Measurements from ENCODE around the gene CD163L1.
A peak's percentile ranks its signal among the peaks of the same experiment; 100 is the strongest.

The CD163L1 gene

GRCh38 chr12:7375145-7375543 is 68.8 kb downstream of the CD163L1 start:
- H3K27ac ChIP-seq (ENCODE audit: low read length) = no peak overlapping the region
- H3K4me3 ChIP-seq (ENCODE audit: low read depth in 1 of 2, low read length in 2 of 2) = no peak overlapping the region
- H3K27me3 ChIP-seq (ENCODE audit: insufficient read depth, low read length, poor library complexity) = peaks cover 10% of the 10 kb centered on the region
- no peaks in the 10 kb centered on the region for H3K79me2 ChIP-seq (ENCODE audit: insufficient read depth, low read length)
- H3K9me3 ChIP-seq (ENCODE audit: insufficient read depth, low read length, severe bottlenecking) = no peaks in the 10 kb centered on the region
- no peaks in the 10 kb centered on the region for H3K4me1 ChIP-seq (ENCODE audit: insufficient read depth, low read length)
- no peaks in the 10 kb centered on the region for H3K36me3 ChIP-seq (ENCODE audit: insufficient read depth, low read length)
- H4K20me1 ChIP-seq (ENCODE audit: insufficient read depth, low read length) = no peaks in the 10 kb centered on the region
- no peak overlapping the region for H3K9ac ChIP-seq (ENCODE audit: low read depth, low read length)
- ATAC-seq (ENCODE audit: insufficient read depth, low read depth) (no peak), DNase-seq (no peak)
- no peak overlapping the region for H2AFZ ChIP-seq (ENCODE audit: low read depth, low read length)
- H3K4me2 ChIP-seq (ENCODE audit: insufficient read depth, low read length) = no peak overlapping the region
- TF ChIP-seq EZH2 (IDR thresholded peaks at IDR 0.05; ENCODE audit: borderline replicate concordance, low read depth, low read length, severe bottlenecking) (no peak), CTCF (IDR thresholded peaks at IDR 0.05; ENCODE audit: borderline replicate concordance, extremely low read depth, low read length, poor library complexity, severe bottlenecking) (no peak)

GRCh38 chr12:7374423-7375144 is 69.4 kb downstream of the CD163L1 start:
- ATAC-seq (ENCODE audit: insufficient read depth, low read depth) (no peak), DNase-seq (peak; percentile 10)
- no peaks in the 10 kb centered on the region for H3K9me3 ChIP-seq (ENCODE audit: insufficient read depth, low read length, severe bottlenecking)
- H3K4me2 ChIP-seq (ENCODE audit: insufficient read depth, low read length) = no peak overlapping the region
- H3K27ac ChIP-seq (ENCODE audit: low read length) = no peak overlapping the region
- no peak overlapping the region for H3K9ac ChIP-seq (ENCODE audit: low read depth, low read length)
- no peak overlapping the region for H2AFZ ChIP-seq (ENCODE audit: low read depth, low read length)
- H3K4me1 ChIP-seq (ENCODE audit: insufficient read depth, low read length) = no peaks in the 10 kb centered on the region
- TF ChIP-seq CTCF (IDR thresholded peaks at IDR 0.05; ENCODE audit: borderline replicate concordance, extremely low read depth, low read length, poor library complexity, severe bottlenecking) = peak; percentile 58
- TF ChIP-seq EZH2 (IDR thresholded peaks at IDR 0.05; ENCODE audit: borderline replicate concordance, low read depth, low read length, severe bottlenecking) = no peak
- H3K4me3 ChIP-seq (ENCODE audit: low read depth in 1 of 2, low read length in 2 of 2) = no peak overlapping the region
- no peaks in the 10 kb centered on the region for H4K20me1 ChIP-seq (ENCODE audit: insufficient read depth, low read length)
- no peaks in the 10 kb centered on the region for H3K36me3 ChIP-seq (ENCODE audit: insufficient read depth, low read length)
- H3K79me2 ChIP-seq (ENCODE audit: insufficient read depth, low read length) = no peaks in the 10 kb centered on the region
- H3K27me3 ChIP-seq (ENCODE audit: insufficient read depth, low read length, poor library complexity) = peaks cover 11% of the 10 kb centered on the region

GRCh38 chr12:7373226-7373625 is 70.7 kb downstream of the CD163L1 start:
- no peak overlapping the region for H2AFZ ChIP-seq (ENCODE audit: low read depth, low read length)
- no peak for ATAC-seq (ENCODE audit: insufficient read depth, low read depth)

More at GRCh38 chr12:7373226-7373625, 70.7 kb downstream of the CD163L1 start:
- no peaks in the 10 kb centered on the region for H3K4me1 ChIP-seq (ENCODE audit: insufficient read depth, low read length)
- H4K20me1 ChIP-seq (ENCODE audit: insufficient read depth, low read length) = no peaks in the 10 kb centered on the region
- no peaks in the 10 kb centered on the region for H3K9me3 ChIP-seq (ENCODE audit: insufficient read depth, low read length, severe bottlenecking)
- no peak overlapping the region for H3K9ac ChIP-seq (ENCODE audit: low read depth, low read length)
- H3K79me2 ChIP-seq (ENCODE audit: insufficient read depth, low read length) = no peaks in the 10 kb centered on the region
- no peak for DNase-seq
- no peak overlapping the region for H3K4me2 ChIP-seq (ENCODE audit: insufficient read depth, low read length)
- TF ChIP-seq CTCF (IDR thresholded peaks at IDR 0.05; ENCODE audit: borderline replicate concordance, extremely low read depth, low read length, poor library complexity, severe bottlenecking) (no peak), EZH2 (IDR thresholded peaks at IDR 0.05; ENCODE audit: borderline replicate concordance, low read depth, low read length, severe bottlenecking) (no peak)
- no peaks in the 10 kb centered on the region for H3K36me3 ChIP-seq (ENCODE audit: insufficient read depth, low read length)
- H3K27me3 ChIP-seq (ENCODE audit: insufficient read depth, low read length, poor library complexity) = peaks cover 17% of the 10 kb centered on the region
- H3K4me3 ChIP-seq (ENCODE audit: low read depth in 1 of 2, low read length in 2 of 2) = no peak overlapping the region
- no peak overlapping the region for H3K27ac ChIP-seq (ENCODE audit: low read length)

Measured in DND-41 (cell line).